DOHH2 (cell line): ENCODE data around the gene PPIE.

Source experiments
- H3F3A ChIP-seq: fragments of 200-600 bp; sonication (generic), shearing (Covaris generic); 2 replicates; pipeline ENCODE4 v1.6.0; 2016; ENCODE audit warnings: antibody characterized with exemption, mild to moderate bottlenecking; ENCODE audit not compliant: control insufficient read depth, insufficient read depth
- H3K27ac ChIP-seq: fragments of 200-600 bp; sonication (generic); 2 replicates; pipeline ENCODE4 v1.5.1; 2014; ENCODE audit warnings: low read depth, mild to moderate bottlenecking, low read length, moderate library complexity
- H3K27me3 ChIP-seq: fragments of 200-600 bp; sonication (generic); 2 replicates; pipeline ENCODE4 v1.6.1; 2014; ENCODE audit warnings: mild to moderate bottlenecking, low read length, mixed read lengths; ENCODE audit not compliant: control insufficient read depth
- H3K36me3 ChIP-seq: fragments of 200-600 bp; sonication (generic); 2 replicates; pipeline ENCODE4 v1.6.1; 2014; ENCODE audit warnings: mild to moderate bottlenecking, low read length, moderate library complexity, mixed read lengths; ENCODE audit not compliant: control insufficient read depth
- H3K4me1 ChIP-seq: fragments of 200-600 bp; sonication (generic); 2 replicates; pipeline ENCODE4 v1.6.1; 2014; ENCODE audit warnings: mild to moderate bottlenecking, low read length, mixed read lengths; ENCODE audit not compliant: control insufficient read depth
- H3K4me2 ChIP-seq: fragments of 200-600 bp; sonication (generic); 2 replicates; pipeline ENCODE4 v1.6.0; 2014; ENCODE audit warnings: mild to moderate bottlenecking, low read length, moderate library complexity
- H3K4me3 ChIP-seq: fragments of 200-600 bp; sonication (generic); 2 replicates; pipeline ENCODE4 v1.5.1; 2014; ENCODE audit warnings: mild to moderate bottlenecking, low read length, mixed read lengths
- H3K79me2 ChIP-seq: fragments of 200-600 bp; sonication (generic); 2 replicates; pipeline ENCODE4 v1.6.1; 2014; ENCODE audit warnings: mild to moderate bottlenecking, low read length, mixed read lengths; ENCODE audit not compliant: control insufficient read depth
- H3K9me2 ChIP-seq: fragments of 200-600 bp; sonication (generic); replicated peaks from 2 replicates; pipeline ENCODE4 v1.6.1; 2014; ENCODE audit warnings: mild to moderate bottlenecking, low read length, mixed read lengths; ENCODE audit not compliant: control insufficient read depth
- H3K9me3 ChIP-seq: fragments of 200-600 bp; sonication (generic); 2 replicates; pipeline ENCODE4 v1.6.1; 2014; ENCODE audit warnings: antibody characterized with exemption, low read length, mixed read lengths; ENCODE audit not compliant: control insufficient read depth, insufficient read depth
- H4K20me1 ChIP-seq: fragments of 200-600 bp; sonication (generic); 2 replicates; pipeline ENCODE4 v1.6.0; 2014; ENCODE audit warnings: low read depth, mild to moderate bottlenecking, antibody characterized with exemption, low read length, moderate library complexity; ENCODE audit not compliant: control insufficient read depth, insufficient read depth
- CTCF ChIP-seq: fragments of 200-600 bp; sonication (generic); IDR thresholded peaks from one replicate; pipeline ENCODE4 v1.5.1; 2014; ENCODE audit warnings: antibody characterized with exemption, mild to moderate bottlenecking, low read depth, low read length; ENCODE audit not compliant: poor library complexity, severe bottlenecking
- EZH2phosphoT487 ChIP-seq: fragments of 200-600 bp; sonication (generic); IDR thresholded peaks from 2 replicates; pipeline ENCODE4 v1.6.1; 2017; ENCODE audit warnings: borderline replicate concordance, mild to moderate bottlenecking, antibody characterized with exemption, low read length, moderate library complexity, mixed read lengths

PPIE gene

GRCh38 chr1:39717809-39718208 lies 20.9 kb upstream of the PPIE start:
- Histone ChIP-seq H3K9me2 (no peaks in the 10 kb centered on the region), H3K4me1 (peaks cover 4% of the 10 kb centered on the region), H3K27me3 (peaks cover 39% of the 10 kb centered on the region), H3K27ac (no peak overlapping the region), H3K9me3 (no peaks in the 10 kb centered on the region), H3K36me3 (no peaks in the 10 kb centered on the region), H3K4me2 (no peak overlapping the region), H3F3A (no peaks in the 10 kb centered on the region), H3K4me3 (no peak overlapping the region), H3K79me2 (no peaks in the 10 kb centered on the region), H4K20me1 (no peaks in the 10 kb centered on the region)
- TF ChIP-seq EZH2phosphoT487 (no peak), CTCF (no peak)

DNA sequence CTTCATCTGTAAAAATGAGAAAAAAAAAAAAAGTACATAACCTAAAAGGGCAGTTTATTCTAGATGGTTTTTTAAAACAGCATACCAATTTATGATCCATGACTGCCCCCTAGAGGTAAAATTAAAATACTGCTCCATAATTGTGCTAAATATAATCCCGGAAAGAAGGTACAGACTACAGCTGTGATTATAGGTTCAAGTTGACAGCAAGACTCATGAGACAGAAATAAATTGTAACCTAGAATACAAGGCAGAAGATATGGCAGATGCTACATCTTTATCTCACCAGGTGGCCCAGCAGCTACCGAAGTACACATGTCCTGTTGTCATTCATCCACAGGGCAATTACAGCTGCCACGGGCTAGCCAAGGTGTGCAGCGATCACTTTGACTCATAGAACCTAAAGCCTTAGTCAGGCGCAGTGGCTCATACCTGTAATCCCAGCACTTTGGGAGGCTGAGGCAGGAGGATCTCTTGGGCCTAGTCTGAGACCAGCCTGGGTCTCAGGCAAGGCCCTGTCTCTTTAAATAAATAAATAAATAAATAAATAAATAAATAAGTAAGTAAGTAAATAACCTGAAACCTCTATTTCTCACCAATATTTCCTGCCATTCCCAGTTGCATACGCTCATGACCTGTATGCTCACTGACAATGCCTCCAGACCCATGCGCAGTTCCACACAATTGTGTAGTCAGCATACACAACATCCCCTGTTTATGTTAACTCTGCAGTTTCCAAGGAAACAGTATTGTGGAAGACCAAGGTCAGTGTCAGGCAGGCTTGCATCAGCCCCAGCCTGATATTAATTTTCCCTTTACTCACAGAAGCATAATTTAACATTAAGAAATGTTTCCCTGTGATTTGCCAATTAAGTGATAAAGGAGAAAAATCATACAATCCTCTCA lies 18.3 kb upstream of the PPIE start:
- peaks cover 47% of the 10 kb centered on the region for H3K27me3 ChIP-seq
- no peaks in the 10 kb centered on the region for H4K20me1 ChIP-seq
- H3K4me1 ChIP-seq, result peaks cover 4% of the 10 kb centered on the region
- peak; percentile 72 for TF ChIP-seq CTCF
- no peak for TF ChIP-seq EZH2phosphoT487
- H3K9me2 ChIP-seq, result no peaks in the 10 kb centered on the region
- no peaks in the 10 kb centered on the region for H3K9me3 ChIP-seq
- no peaks in the 10 kb centered on the region for H3K79me2 ChIP-seq
- H3K4me3 ChIP-seq, result no peak overlapping the region
- no peaks in the 10 kb centered on the region for H3K36me3 ChIP-seq
- no peaks in the 10 kb centered on the region for H3F3A ChIP-seq
- no peak overlapping the region for H3K27ac ChIP-seq
- peak overlapping the region; percentile 53 for H3K4me2 ChIP-seq

DNA sequence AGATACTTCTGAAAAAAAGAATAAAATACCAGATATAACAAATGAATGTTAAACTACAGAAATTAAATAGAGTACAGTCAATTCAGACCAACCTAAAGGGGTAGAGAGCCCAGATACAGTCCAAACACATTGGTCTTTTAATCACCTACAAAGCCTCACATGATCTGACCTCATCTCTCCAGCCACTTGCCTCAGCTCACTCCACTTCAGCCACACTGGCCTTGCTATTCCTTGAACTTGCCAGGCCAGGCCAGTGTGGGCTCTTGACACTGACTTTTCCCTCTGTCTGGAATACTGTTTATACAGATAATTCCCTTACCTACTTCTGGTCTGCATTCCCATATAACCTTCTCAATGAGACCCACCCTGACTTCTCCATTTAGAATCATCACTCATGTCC lies 17.0 kb upstream of the PPIE start:
- Histone ChIP-seq H3K79me2 (no peaks in the 10 kb centered on the region), H3K9me3 (no peaks in the 10 kb centered on the region), H3K9me2 (no peaks in the 10 kb centered on the region), H3K4me1 (peaks cover 4% of the 10 kb centered on the region), H3K27ac (no peak overlapping the region), H3K4me3 (no peak overlapping the region), H3F3A (no peaks in the 10 kb centered on the region), H3K4me2 (no peak overlapping the region), H4K20me1 (no peaks in the 10 kb centered on the region), H3K27me3 (peaks cover 50% of the 10 kb centered on the region), H3K36me3 (no peaks in the 10 kb centered on the region)
- TF ChIP-seq EZH2phosphoT487, result no peak
- TF ChIP-seq CTCF, result no peak
